Upper lobe of left lung (tissue), 6 donors: ENCODE data around the gene COL11A1. TPM values are rescaled to one million over a fixed set of nuclear protein-coding genes. Genes with fewer than 3 reads are reported as not detected.

Experiments used
- ATAC-seq, 2 donors: fragments of 200-7000 bp; cut with Tn5 transposase; one replicate each; pipeline ENCODE4 v1.9.1; 2022; ENCODE audit warnings: mild to moderate bottlenecking in 2 of 2, moderate library complexity in 2 of 2; ENCODE audit not compliant: low FRiP score in 2 of 2
- DNase-seq, 2 donors: peaks; one replicate each; pipeline ENCODE4 v3.0.0-alpha.2; 2019 to 2020
- H3K27ac ChIP-seq, 4 donors: fragments of 200-600 bp; sonication (generic); one replicate each; pipeline ENCODE4 v1.5.1; 2016 to 2019
- H3K27me3 ChIP-seq, 4 donors: fragments of 200-600 bp; sonication (generic); one replicate each; pipeline ENCODE4 v1.5.1; 2017 to 2019
- H3K36me3 ChIP-seq, 4 donors: fragments of 200-600 bp; sonication (generic); one replicate each; pipeline ENCODE4 v1.5.1; 2016 to 2019
- H3K4me1 ChIP-seq, 4 donors: fragments of 200-600 bp; sonication (generic); one replicate each; pipeline ENCODE4 v1.5.1; 2018 to 2019
- H3K4me3 ChIP-seq, 4 donors: fragments of 200-600 bp; sonication (generic); one replicate each; pipeline ENCODE4 v1.5.1; 2017 to 2019; ENCODE audit warnings: mild to moderate bottlenecking in 2 of 4, moderate library complexity in 1 of 4
- H3K9me3 ChIP-seq, 4 donors: fragments of 200-600 bp; sonication (generic); one replicate each; pipeline ENCODE4 v1.5.1; 2018 to 2019
- CTCF ChIP-seq, 6 experiments: fragments of 450-650 bp in 4 of 6; fragments of 200-600 bp in 2 of 6; sonication (generic) in 2 of 6; IDR thresholded peaks; one replicate each; pipeline ENCODE4 v1.5.1; 2016 to 2019; ENCODE audit warnings: antibody characterized with exemption in 6 of 6
- EP300 ChIP-seq, 4 donors: sonication (generic); formaldehyde crosslinking; IDR thresholded peaks; one replicate each; pipeline ENCODE4 v1.5.1; 2017; ENCODE audit warnings: antibody characterized with exemption in 4 of 4, control low read depth in 2 of 4
- POLR2A ChIP-seq, 4 donors: fragments of 450-650 bp; IDR thresholded peaks; one replicate each; pipeline ENCODE4 v1.5.1; 2016 to 2017; ENCODE audit warnings: antibody characterized with exemption in 4 of 4, mild to moderate bottlenecking in 2 of 4
- POLR2AphosphoS5 ChIP-seq, 2 donors: sonication (generic); formaldehyde crosslinking; IDR thresholded peaks; one replicate each; pipeline ENCODE4 v1.5.1; 2017; ENCODE audit warnings: antibody characterized with exemption in 2 of 2
- WGBS, 2 donors: methylation state at CpG; one replicate each; pipeline ENCODE4 v1.1.5; 2017 to 2018; 5-methylcytosine and 5-hydroxymethylcytosine counted together
- total RNA-seq, 6 donors: library from RNA; depleted of rRNA in 4 of 6; stranded (reverse); fragments of >200 nt in 4 of 6; gene quantifications; one replicate each; pipeline versions ENCODE4 v1.1.0 to v1.2.1, GENCODE V29; 2016 to 2021
- donor health status: DM: no; HTN: no; CAD: no; lungs with moderate emphysema.
- donor health status: DM: no; HTN: yes; CAD: no; lungs with severe emphysema.

The COL11A1 gene
- total RNA-seq, 6 donors from 2014 or later: 0.23 to 1.0 (median 0.73) TPM

GRCh38 chr1:103087256-103087655 is 21.1 kb downstream of the COL11A1 start:
- H3K27ac ChIP-seq: no peak overlapping the region
- no peaks in the 10 kb centered on the region for H3K36me3 ChIP-seq
- 82 to 92% methylated on average over 1 of the region's 1 CpG for WGBS, 2 donors
- ATAC-seq (no peak), DNase-seq (no peak)
- no peaks in the 10 kb centered on the region for H3K4me1 ChIP-seq
- no peaks in the 10 kb centered on the region for H3K27me3 ChIP-seq
- H3K9me3 ChIP-seq: no peaks in the 10 kb centered on the region
- TF ChIP-seq POLR2AphosphoS5 (IDR thresholded peaks at IDR 0.05) (no peak), POLR2A (IDR thresholded peaks at IDR 0.05) (no peak), CTCF (IDR thresholded peaks at IDR 0.05) (no peak), EP300 (IDR thresholded peaks at IDR 0.05) (no peak)
- no peak overlapping the region for H3K4me3 ChIP-seq

GRCh38 chr1:103084181-103084580 is 24.1 kb downstream of the COL11A1 start:
- Histone ChIP-seq H3K4me3 (no peak overlapping the region), H3K9me3 (no peaks in the 10 kb centered on the region), H3K36me3 (no peaks in the 10 kb centered on the region), H3K27me3 (no peaks in the 10 kb centered on the region), H3K27ac (no peak overlapping the region), H3K4me1 (no peaks in the 10 kb centered on the region)
- ATAC-seq (no peak), DNase-seq (no peak)
- 43 to 51% methylated on average over 2 of the region's 2 CpGs for WGBS, 2 donors
- TF ChIP-seq CTCF (IDR thresholded peaks at IDR 0.05) (no peak), POLR2AphosphoS5 (IDR thresholded peaks at IDR 0.05) (no peak), EP300 (IDR thresholded peaks at IDR 0.05) (no peak), POLR2A (IDR thresholded peaks at IDR 0.05) (no peak)

GRCh38 chr1:103075316-103076000 is 32.9 kb downstream of the COL11A1 start:
- no peak overlapping the region for H3K27ac ChIP-seq
- no peak for TF ChIP-seq POLR2A (IDR thresholded peaks at IDR 0.05)
- no peaks in the 10 kb centered on the region for H3K36me3 ChIP-seq
- 82 to 85% methylated on average over 2 of the region's 2 CpGs for WGBS, 2 donors
- H3K9me3 ChIP-seq: no peaks in the 10 kb centered on the region
- no peaks in the 10 kb centered on the region for H3K27me3 ChIP-seq
- H3K4me1 ChIP-seq: no peaks in the 10 kb centered on the region
- DNase-seq (no peak), ATAC-seq (no peak)
- no peak overlapping the region for H3K4me3 ChIP-seq

GRCh38 chr1:103074224-103074623 is 34.1 kb downstream of the COL11A1 start:
- WGBS, 2 donors: 75 to 89% methylated on average over 6 of the region's 6 CpGs
- TF ChIP-seq CTCF (IDR thresholded peaks at IDR 0.05) (no peak), POLR2AphosphoS5 (IDR thresholded peaks at IDR 0.05) (no peak), POLR2A (IDR thresholded peaks at IDR 0.05) (no peak), EP300 (IDR thresholded peaks at IDR 0.05) (no peak)
- ATAC-seq (no peak), DNase-seq (no peak)
- H3K4me3 ChIP-seq: no peak overlapping the region
- H3K9me3 ChIP-seq: no peaks in the 10 kb centered on the region
- no peak overlapping the region for H3K27ac ChIP-seq
- no peaks in the 10 kb centered on the region for H3K4me1 ChIP-seq
- H3K27me3 ChIP-seq: no peaks in the 10 kb centered on the region
- no peaks in the 10 kb centered on the region for H3K36me3 ChIP-seq

GRCh38 chr1:103069201-103069600 is 39.1 kb downstream of the COL11A1 start:
- TF ChIP-seq EP300 (IDR thresholded peaks at IDR 0.05) (no peak), CTCF (IDR thresholded peaks at IDR 0.05) (no peak)
- DNase-seq (no peak), ATAC-seq (no peak)
- Histone ChIP-seq H3K4me3 (no peak overlapping the region), H3K9me3 (no peaks in the 10 kb centered on the region), H3K4me1 (no peaks in the 10 kb centered on the region), H3K27me3 (no peaks in the 10 kb centered on the region), H3K27ac (no peak overlapping the region), H3K36me3 (no peaks in the 10 kb centered on the region)
- 33 to 35% methylated on average over 2 of the region's 2 CpGs for WGBS, 2 donors
